Parathyroid adenoma (tissue), 2 donors: ENCODE data around the gene NFATC2.

ENCODE experiments used
- H2AFZ ChIP-seq: fragments of 300-600 bp; sonication (generic); one replicate; pipeline ENCODE4 v1.7.0; 2017; ENCODE audit warnings: antibody characterized with exemption, mild to moderate bottlenecking
- H3K27ac ChIP-seq: fragments of 300-600 bp; sonication (generic); one replicate; pipeline ENCODE4 v1.7.0; 2017
- H3K27me3 ChIP-seq: fragments of 300-600 bp; sonication (generic); one replicate; pipeline ENCODE4 v1.7.0; 2017; ENCODE audit warnings: low read length; ENCODE audit not compliant: control insufficient read depth, insufficient read depth
- H3K36me3 ChIP-seq: fragments of 300-600 bp; sonication (generic); one replicate; pipeline ENCODE4 v1.7.0; 2017; ENCODE audit warnings: low read length; ENCODE audit not compliant: control insufficient read depth, insufficient read depth
- H3K4me1 ChIP-seq: fragments of 300-600 bp; sonication (generic); one replicate; pipeline ENCODE4 v1.7.0; 2017; ENCODE audit warnings: control low read depth
- H3K4me2 ChIP-seq: fragments of 300-600 bp; sonication (generic); one replicate; pipeline ENCODE4 v1.7.0; 2017; ENCODE audit warnings: low read length
- H3K4me3 ChIP-seq: fragments of 300-600 bp; sonication (generic); one replicate; pipeline ENCODE4 v1.7.0; 2017; ENCODE audit warnings: low read depth, low read length
- H3K79me2 ChIP-seq: fragments of 300-600 bp; sonication (generic); one replicate; pipeline ENCODE4 v1.7.0; 2017; ENCODE audit warnings: control low read depth
- H3K9ac ChIP-seq: fragments of 300-600 bp; sonication (generic); one replicate; pipeline ENCODE4 v1.7.0; 2017; ENCODE audit warnings: mild to moderate bottlenecking
- H3K9me3 ChIP-seq: fragments of 300-600 bp; sonication (generic); one replicate; pipeline ENCODE4 v1.7.0; 2017; ENCODE audit warnings: low read length; ENCODE audit not compliant: control insufficient read depth
- CTCF ChIP-seq: fragments of 300-600 bp; sonication (generic); IDR thresholded peaks from one replicate; pipeline ENCODE4 v1.7.0; 2017; ENCODE audit warnings: antibody characterized with exemption, mild to moderate bottlenecking
- donor health status: primary hyperparathyroidism.

The NFATC2 gene

DNA sequence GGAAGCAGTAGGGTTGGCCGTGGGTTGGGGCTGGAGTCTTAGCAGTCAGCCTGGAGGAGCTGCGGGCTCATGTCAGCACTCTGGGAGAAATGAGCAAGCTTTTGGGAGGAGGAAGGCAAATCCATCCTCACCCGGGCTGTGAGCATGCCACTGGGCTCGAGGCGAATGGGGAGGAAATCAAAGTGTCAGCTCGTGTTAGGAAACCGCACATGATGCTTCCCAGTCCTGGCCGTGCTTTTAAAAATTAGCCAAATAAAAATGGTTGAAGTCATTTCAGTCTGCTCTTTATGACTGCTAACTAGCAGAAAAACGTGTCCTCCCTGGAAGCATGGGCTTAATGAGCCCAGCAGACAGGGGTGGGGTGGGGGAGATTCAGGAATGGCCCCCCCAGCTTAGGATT, 98.1 kb downstream of the NFATC2 start:
- TF ChIP-seq CTCF = no peak
- peaks cover 23% of the 10 kb centered on the region for H3K4me1 ChIP-seq
- H3K79me2 ChIP-seq = no peaks in the 10 kb centered on the region
- no peak overlapping the region for H3K4me3 ChIP-seq
- H3K4me2 ChIP-seq = no peak overlapping the region
- no peaks in the 10 kb centered on the region for H3K27me3 ChIP-seq
- no peak overlapping the region for H3K9ac ChIP-seq
- no peaks in the 10 kb centered on the region for H3K36me3 ChIP-seq
- no peaks in the 10 kb centered on the region for H3K9me3 ChIP-seq
- H3K27ac ChIP-seq = no peak overlapping the region
- no peak overlapping the region for H2AFZ ChIP-seq

DNA sequence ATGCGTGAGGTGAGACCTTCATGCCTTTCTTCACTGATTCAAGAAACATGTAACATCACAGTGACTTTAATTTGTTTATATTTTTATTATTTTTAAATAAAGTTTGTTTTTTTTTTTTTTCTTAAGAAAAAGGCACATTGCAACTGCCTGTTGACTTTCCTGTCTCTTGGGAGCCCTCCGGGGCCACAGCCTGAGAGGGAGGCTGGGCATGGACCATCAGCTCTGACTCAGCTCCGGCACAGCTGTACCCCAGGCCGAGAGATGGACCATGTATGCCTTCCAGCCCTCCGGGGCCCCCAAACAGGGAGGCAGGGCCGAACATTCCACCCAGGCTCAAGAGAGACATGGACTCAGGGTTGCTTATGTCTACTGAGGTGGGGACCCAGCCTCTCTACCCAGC, 99.9 kb downstream of the NFATC2 start:
- Histone ChIP-seq H3K27me3 (no peaks in the 10 kb centered on the region), H3K79me2 (no peaks in the 10 kb centered on the region), H3K27ac (no peak overlapping the region), H3K4me2 (no peak overlapping the region), H3K9me3 (no peaks in the 10 kb centered on the region), H3K36me3 (no peaks in the 10 kb centered on the region), H3K4me3 (no peak overlapping the region), H3K9ac (no peak overlapping the region), H3K4me1 (peaks cover 18% of the 10 kb centered on the region), H2AFZ (no peak overlapping the region)
- no peak for TF ChIP-seq CTCF

DNA sequence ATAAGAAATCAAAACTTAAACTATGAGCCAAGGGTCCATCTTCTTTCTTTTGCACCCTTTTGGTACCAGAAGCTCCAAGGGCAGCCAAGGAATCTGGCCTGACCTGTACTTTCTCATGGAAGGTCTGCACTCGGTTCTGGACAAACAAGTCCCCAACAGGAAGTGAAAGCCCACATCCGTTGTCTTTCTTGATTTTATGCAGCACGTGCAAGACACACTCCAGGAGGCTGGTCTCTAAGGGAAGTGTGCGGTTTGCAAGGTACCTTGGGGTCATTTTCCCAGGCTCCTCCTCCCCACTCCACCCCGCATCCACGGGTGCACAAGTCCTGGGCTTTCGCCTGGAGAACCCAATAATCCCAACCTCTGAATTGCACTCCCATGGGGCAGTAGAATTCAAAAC, 101.9 kb downstream of the NFATC2 start:
- Histone ChIP-seq H3K4me2 (no peak overlapping the region), H3K4me3 (no peak overlapping the region), H2AFZ (no peak overlapping the region), H3K4me1 (peaks cover 3% of the 10 kb centered on the region), H3K27me3 (no peaks in the 10 kb centered on the region), H3K9ac (no peak overlapping the region), H3K36me3 (no peaks in the 10 kb centered on the region), H3K27ac (no peak overlapping the region), H3K79me2 (no peaks in the 10 kb centered on the region), H3K9me3 (no peaks in the 10 kb centered on the region)
- TF ChIP-seq CTCF = no peak

DNA sequence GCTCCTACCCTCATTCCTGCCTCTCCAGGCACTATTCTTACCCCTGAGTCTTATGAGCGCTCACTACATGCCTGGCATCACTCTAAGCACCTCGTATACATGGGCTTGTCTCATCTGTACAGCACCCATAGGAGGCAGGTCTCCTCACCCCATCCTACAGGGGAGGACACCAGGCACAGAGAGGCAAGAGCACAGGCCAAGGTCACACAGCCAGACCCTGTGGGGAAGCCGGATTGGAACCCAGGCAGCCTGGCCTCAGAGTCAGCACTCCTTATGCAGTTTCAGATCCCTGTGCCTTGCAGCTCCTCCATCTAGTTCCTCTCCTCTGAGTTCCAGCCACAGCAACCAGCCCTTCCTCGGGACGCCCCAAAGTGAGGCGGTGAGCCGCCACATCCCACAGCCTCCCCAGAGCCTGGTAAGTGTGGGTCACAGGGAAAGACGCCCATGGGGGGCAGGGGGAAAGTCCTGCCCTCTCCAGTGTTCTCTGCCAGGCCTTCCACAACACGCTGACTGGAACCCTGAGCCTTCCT, 103.3 kb downstream of the NFATC2 start:
- Histone ChIP-seq H3K4me1 (no peaks in the 10 kb centered on the region), H3K9me3 (no peaks in the 10 kb centered on the region), H3K27me3 (no peaks in the 10 kb centered on the region), H3K79me2 (no peaks in the 10 kb centered on the region), H2AFZ (no peak overlapping the region), H3K36me3 (no peaks in the 10 kb centered on the region), H3K4me2 (no peak overlapping the region), H3K27ac (no peak overlapping the region), H3K9ac (no peak overlapping the region), H3K4me3 (no peak overlapping the region)
- no peak for TF ChIP-seq CTCF

- H3K27ac ChIP-seq = no peak overlapping the region
- no peaks in the 10 kb centered on the region for H3K36me3 ChIP-seq
- H3K4me1 ChIP-seq = no peaks in the 10 kb centered on the region
- H3K4me2 ChIP-seq = no peak overlapping the region
- no peak overlapping the region for H3K4me3 ChIP-seq
- no peaks in the 10 kb centered on the region for H3K9me3 ChIP-seq
- no peaks in the 10 kb centered on the region for H3K79me2 ChIP-seq
- H3K27me3 ChIP-seq = no peaks in the 10 kb centered on the region
- H2AFZ ChIP-seq = no peak overlapping the region
- no peak overlapping the region for H3K9ac ChIP-seq
- no peak for TF ChIP-seq CTCF
These were observed 104.4 kb downstream of the NFATC2 start for GRCh38 chr20:51438136-51438535.
